Measurements from ENCODE around the gene PATL2. TPM values are rescaled to one million over a fixed set of nuclear protein-coding genes. Genes with fewer than 3 reads are reported as not detected.
"Not testable (repeated sequence)": the region's sequence is repeated elsewhere in the genome, so short reads cannot be mapped to it uniquely, and the experiment has no call there.

PATL2 gene
- total RNA-seq, 1 donor from 2014 or later, result 3.2 TPM

- intact Hi-C loops (cut with DNase I), result no loop called here
- ATAC-seq (ENCODE audit: poor library complexity), result no peak
Measured at GRCh38 chr15:44720460-44721176, 9.5 kb upstream of the PATL2 start.

DNA sequence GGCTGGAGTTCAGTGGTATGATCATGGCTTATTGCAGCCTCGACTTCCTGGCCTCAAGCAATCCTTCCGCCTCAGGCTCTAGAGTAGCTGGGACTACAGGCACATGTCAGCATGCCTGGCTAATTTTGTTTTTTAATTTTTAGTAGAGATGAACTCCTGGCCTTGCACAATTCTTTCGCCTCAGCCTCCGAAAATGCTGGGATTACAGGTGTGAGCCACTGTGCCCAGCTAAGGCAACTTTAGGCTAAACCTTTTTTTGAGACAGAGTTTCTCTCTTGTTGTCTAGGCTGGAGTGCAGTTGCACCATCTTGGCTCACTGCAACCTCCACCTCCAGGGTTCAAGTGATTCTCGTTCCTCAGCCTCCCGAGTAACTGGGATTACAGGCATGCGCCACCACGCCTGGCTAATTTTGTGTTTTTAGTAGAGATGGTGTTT lies 8.9 kb upstream of the PATL2 start:
- intact Hi-C loops (cut with DNase I); ATAC-seq (ENCODE audit: poor library complexity); DNase-seq: not testable (repeated sequence)

More at GRCh38 chr15:44720460-44721176, 9.5 kb upstream of the PATL2 start:
- no peak for DNase-seq

DNA sequence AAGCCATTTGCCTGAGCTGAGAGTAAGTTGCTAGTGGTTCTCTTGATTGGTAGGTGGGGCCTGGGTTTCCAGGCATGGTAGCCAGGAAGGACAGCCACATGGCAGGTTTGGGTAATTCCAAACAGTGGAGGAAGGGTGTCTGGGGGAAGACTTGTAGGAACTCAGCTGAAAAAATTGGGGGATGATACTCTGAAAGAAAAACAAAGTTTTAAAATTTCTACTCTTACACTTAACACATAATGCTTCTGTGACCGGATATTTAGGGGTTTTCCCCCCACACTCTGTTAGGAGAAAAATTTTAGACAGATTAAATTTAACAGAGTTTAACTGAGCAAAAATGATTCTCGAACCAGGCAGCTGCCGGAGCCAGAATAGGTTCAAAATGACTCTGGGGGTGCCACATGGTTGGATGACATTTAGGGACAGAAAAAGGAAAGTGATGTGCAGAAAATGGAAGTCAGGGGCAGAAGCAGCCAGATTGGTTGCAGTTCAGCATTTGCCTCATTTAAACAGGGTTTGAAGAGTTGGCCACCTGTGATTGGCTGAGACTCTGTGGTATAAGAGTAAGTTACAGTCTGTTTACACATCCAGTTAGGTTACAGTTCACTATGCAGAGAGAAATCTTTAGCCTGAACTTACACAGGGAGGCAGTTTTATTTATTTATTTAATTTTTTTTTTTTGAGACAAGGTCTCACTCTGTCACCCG lies 8.3 kb upstream of the PATL2 start:
- intact Hi-C loops (cut with DNase I), result no loop called here
- no peak for DNase-seq

GRCh38 chr15:44718927-44719292 lies 7.8 kb upstream of the PATL2 start:
- no peak for ATAC-seq (ENCODE audit: poor library complexity)
- no peak for DNase-seq
- intact Hi-C loops (cut with DNase I), result no loop called here

More for the DNA sequence above, 8.3 kb upstream of the PATL2 start:
- no peak for ATAC-seq (ENCODE audit: poor library complexity)

GRCh38 chr15:44718180-44718926 lies 7.2 kb upstream of the PATL2 start:
- intact Hi-C loops (cut with DNase I), result no loop called here
- ATAC-seq (ENCODE audit: poor library complexity) (no peak), DNase-seq (no peak)

DNA sequence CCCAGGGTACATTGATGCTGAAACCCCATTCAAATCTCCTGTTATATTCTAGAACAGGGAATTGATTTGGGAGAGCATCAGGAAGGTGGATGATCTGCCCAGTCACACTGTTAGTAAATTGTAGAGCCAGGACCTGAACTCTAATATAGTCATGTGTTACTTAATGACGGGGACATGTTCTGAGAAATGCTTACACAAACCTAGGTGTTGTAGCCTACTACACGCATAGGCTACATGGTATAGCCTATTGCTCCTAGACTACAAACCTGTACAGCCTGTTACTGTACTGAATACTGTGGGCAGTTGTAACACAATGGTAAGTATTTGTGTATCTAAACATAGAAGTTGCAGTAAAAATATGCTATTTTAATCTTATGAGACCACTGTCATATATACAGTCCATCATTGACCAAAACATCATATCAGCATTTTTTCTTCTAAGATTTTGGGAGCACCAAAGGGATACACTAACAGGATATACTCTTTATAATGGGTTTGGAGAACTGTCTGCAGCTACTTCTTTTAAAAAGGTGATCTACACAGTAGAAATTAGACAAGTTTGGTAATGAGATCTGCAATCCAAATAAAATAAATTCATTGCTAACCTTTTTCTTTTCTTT lies 6.0 kb upstream of the PATL2 start:
- ATAC-seq (ENCODE audit: poor library complexity), result no peak
- no peak for DNase-seq
- intact Hi-C loops (cut with DNase I), result no loop called here

GRCh38 chr15:44715797-44716334 lies 4.7 kb upstream of the PATL2 start:
- DNase-seq (no peak), ATAC-seq (ENCODE audit: poor library complexity) (no peak)
- intact Hi-C loops (cut with DNase I), result no loop called here

GRCh38 chr15:44715142-44715796 lies 4.1 kb upstream of the PATL2 start:
- DNase-seq, result no peak
- intact Hi-C loops (cut with DNase I), result no loop called here
- ATAC-seq (ENCODE audit: poor library complexity), result no peak

DNA sequence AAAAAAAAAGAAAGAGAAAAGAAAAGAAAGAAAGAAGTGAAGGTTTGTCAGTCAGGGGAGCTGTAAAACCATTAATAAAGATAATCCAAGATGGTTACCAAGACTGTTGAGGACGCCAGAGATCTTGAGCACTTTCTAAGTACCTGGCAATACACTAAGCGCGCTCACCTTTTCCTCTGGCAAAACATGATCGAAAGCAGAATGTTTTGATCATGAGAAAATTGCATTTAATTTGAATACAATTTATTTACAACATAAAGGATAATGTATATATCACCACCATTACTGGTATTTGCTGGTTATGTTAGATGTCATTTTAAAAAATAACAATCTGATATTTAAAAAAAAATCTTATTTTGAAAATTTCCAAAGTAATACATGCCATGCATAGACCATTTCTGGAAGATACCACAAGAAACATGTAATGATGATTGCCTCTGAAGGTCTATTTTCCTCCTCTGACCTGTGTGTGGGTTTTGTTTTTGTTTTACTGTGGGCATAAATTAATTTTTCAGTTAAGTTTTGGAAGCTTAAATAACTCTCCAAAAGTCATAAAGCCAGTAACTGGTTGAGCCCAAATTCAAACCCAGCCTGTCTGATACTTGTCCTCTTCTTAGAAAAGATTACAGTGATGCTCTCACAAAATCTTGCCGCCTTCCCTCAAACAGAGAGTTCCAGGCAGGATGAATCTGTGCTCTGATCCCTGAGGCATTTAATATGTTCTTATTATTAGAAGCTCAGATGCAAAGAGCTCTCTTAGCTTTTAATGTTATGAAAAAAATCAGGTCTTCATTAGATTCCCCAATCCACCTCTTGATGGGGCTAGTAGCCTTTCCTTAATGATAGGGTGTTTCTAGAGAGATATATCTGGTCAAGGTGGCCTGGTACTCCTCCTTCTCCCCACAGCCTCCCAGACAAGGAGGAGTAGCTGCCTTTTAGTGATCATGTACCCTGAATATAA lies 2.2 kb upstream of the PATL2 start:
- intact Hi-C loops (cut with DNase I), result no loop called here
- ATAC-seq (ENCODE audit: poor library complexity), result no peak
- DNase-seq, result no peak

GRCh38 chr15:44712346-44713005 lies 1.4 kb upstream of the PATL2 start:
- DNase-seq, result peak; percentile 68
- intact Hi-C loops (cut with DNase I), result no loop called here
- ATAC-seq (ENCODE audit: poor library complexity), result peak; percentile 72

DNA sequence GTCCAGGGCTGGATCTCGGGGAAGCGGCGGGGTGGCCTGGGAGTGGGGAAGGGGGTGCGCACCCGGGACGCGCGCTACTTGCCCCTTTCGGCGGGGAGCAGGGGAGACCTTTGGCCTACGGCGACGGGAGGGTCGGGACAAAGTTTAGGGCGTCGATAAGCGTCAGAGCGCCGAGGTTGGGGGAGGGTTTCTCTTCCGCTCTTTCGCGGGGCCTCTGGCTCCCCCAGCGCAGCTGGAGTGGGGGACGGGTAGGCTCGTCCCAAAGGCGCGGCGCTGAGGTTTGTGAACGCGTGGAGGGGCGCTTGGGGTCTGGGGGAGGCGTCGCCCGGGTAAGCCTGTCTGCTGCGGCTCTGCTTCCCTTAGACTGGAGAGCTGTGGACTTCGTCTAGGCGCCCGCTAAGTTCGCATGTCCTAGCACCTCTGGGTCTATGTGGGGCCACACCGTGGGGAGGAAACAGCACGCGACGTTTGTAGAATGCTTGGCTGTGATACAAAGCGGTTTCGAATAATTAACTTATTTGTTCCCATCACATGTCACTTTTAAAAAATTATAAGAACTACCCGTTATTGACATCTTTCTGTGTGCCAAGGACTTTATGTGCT lies 721 bp upstream of the PATL2 start:
- intact Hi-C loops (cut with DNase I), result no loop called here
- DNase-seq, result no peak
- peak; percentile 68 for ATAC-seq (ENCODE audit: poor library complexity)

- no peak for ATAC-seq (ENCODE audit: poor library complexity)
- intact Hi-C loops (cut with DNase I), result no loop called here
- peak; percentile 62 for DNase-seq
Measured at GRCh38 chr15:44710236-44711095, 657 bp downstream of the PATL2 start.

GRCh38 chr15:44706946-44707636 lies 4.0 kb downstream of the PATL2 start:
- no peak for DNase-seq
- ATAC-seq (ENCODE audit: poor library complexity), result no peak
- intact Hi-C loops (cut with DNase I), result no loop called here

DNA sequence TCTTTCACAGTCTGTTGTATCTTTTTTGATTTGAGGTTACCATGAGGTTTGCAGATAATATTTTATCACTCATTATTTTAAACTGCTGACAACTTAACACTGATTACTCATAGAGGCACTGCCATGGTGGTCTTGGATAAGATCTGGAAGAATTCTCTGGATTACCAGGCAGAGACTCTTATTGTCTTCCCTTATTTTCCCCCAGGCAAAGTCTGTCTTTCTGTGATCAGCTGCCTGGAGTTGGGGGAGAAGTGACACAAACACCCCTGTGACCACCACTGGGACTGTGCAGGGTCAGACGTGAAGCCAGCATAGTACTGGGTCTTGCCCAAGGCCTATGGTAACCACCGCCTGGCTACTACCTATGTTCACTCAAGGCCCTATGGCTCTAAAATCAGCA lies 4.7 kb downstream of the PATL2 start:
- ATAC-seq (ENCODE audit: poor library complexity) (no peak), DNase-seq (no peak)
- intact Hi-C loops (cut with DNase I), result no loop called here

DNA sequence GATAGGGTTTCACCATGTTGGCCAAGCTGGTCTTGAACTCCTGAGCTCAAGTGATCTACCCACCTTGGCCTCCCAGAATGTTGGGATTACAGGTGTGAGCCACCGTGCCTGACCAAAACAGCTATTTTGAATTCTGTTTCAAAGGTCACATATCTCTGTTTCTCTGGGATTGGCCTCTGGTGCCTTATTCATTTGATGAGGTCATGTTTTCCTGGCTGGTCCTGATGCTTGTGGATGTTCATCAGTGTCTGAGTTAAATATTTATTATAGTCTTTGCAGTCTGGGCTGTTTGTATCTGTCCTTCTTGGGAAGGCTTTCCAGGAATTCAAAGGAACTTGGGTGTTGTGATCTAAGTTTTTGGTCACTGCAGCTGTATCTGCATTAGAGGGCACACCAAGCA lies 5.1 kb downstream of the PATL2 start:
- no peak for DNase-seq
- intact Hi-C loops (cut with DNase I), result no loop called here
- ATAC-seq (ENCODE audit: poor library complexity), result no peak
